ENCODE measurements around the gene SF3A1. TPM values are rescaled to one million over a fixed set of nuclear protein-coding genes. Genes with fewer than 3 reads are reported as not detected.

SF3A1 gene
- total RNA-seq, 1 donor from 2014 or later: 15.5 TPM

DNA sequence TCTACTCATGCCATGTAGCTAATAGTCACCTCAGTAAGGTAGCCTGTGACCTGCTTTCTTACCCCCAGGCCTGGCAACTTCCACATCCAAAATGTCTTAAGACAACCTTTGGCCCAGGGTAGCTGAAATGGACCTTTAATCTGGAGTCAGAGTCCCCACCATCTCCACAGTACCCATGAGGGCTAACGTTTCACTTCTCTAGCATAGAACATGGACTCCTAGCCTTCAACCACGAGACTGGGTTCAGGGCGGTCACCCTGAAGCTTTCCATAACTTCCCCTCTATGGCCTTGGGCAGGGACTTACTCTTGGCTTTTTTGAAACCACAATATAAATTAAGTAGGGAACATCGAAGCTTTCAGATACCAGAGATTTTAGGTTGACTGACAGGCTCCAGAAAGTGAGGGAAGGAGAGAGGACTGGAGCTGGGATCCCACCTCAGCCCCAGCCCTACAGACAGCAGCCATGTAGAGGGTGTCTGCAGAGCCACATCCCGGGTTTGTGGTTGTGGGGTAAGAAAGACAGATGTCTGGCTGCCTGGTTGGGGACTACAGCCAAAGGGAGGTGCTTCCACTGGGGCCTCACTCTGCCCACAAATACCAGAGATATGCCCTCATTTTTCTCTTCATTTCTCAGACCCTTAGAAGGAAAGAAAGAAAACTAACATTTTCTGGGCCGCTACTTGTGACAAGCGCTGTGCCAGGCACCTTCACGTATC is 32.5 kb downstream of the SF3A1 start:
- DNase-seq (ENCODE audit: low read depth in 2 of 2): no peak

- no peak for DNase-seq (ENCODE audit: low read depth in 2 of 2)
Measured at GRCh38 chr22:30323246-30323645, 33.4 kb downstream of the SF3A1 start.

DNA sequence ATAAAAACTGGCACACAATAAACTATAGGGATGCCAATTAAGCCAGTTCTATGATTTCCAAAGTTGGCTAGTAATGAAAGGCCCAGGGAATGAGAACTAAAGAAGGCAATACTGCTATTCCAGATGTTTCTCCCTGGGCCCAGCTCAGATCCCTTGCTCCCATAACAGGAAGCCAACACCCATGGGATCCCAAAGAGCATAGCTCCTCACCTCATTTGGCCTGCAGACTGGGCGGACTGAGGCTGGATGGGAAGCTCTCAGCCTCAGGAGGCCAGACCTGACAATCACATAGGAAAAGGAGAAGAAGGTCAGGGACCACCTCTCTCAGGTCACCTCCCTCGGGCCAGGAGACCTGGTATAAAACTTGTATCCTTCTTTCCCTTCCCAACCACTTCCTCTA is 35.2 kb downstream of the SF3A1 start:
- no peak for DNase-seq (ENCODE audit: low read depth in 2 of 2)

DNA sequence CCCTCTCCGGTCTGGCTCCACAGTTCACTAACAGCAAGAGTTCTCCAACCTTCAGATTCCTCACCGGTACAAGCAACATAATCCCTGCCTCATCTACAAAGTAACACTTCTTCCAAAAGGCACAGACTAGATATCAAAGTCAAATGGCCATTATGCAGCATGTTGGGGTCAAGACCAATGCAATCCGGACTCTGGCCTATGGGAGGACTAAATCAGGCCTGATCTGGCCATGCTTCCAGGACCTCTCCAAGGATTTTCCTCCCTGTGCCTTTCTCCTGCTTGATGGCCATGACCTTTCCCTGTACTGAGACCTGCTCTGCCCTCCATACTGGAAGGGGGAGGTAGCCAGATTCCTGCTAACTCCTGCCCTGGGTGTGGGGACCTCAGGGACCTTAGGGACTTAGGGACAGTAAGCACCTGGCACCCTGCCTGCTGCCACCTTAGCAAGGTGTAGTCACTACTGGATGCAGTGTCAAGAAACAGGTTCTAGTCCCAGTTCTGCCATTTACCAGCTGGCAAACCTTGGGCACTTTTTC is 36.6 kb downstream of the SF3A1 start:
- DNase-seq (ENCODE audit: low read depth in 2 of 2): no peak

DNA sequence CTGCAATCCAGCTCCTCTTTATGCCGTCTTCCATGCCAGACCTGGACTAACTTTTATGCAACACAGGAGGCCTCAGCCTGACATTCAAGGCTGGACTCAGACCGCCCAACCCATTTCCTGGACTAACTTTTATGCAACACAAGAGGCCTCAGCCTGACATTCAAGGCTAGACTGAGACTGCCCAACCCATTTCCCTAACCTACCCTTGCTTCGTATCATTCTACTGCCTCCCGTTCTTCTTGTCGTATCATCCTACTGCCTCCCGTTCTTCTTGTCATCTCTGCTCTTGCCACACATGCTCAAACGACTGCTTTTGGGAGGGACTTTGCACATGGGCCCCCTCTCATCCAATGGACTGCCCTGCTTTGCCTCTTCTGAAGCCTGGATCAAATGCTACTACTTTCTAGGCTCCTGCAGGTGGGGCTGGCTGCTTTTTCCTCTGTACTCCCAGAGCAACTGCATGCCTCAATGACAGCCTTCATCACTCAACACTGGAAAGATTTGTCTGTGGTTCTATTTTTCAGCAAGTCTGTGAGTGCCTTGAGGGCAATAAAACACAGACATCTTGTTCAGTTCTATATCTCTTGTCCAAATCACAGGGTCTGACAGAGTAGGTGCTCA is 37.8 kb downstream of the SF3A1 start:
- DNase-seq (ENCODE audit: low read depth in 2 of 2): peak in 1 of 2 donors; percentile 29

GRCh38 chr22:30317778-30318177 is 38.9 kb downstream of the SF3A1 start:
- DNase-seq (ENCODE audit: low read depth in 2 of 2): no peak

- no peak for DNase-seq (ENCODE audit: low read depth in 2 of 2)
Measured at GRCh38 chr22:30315962-30316576, 40.6 kb downstream of the SF3A1 start.

GRCh38 chr22:30314915-30315314 is 41.8 kb downstream of the SF3A1 start:
- DNase-seq (ENCODE audit: low read depth in 2 of 2): peak in 1 of 2 donors; percentile 73

GRCh38 chr22:30313527-30314363 is 42.9 kb downstream of the SF3A1 start:
- DNase-seq (ENCODE audit: low read depth in 2 of 2): peak in 1 of 2 donors; percentile 26

- DNase-seq (ENCODE audit: low read depth in 2 of 2): peak in 1 of 2 donors; percentile 55
Measured at GRCh38 chr22:30312053-30312452, 44.6 kb downstream of the SF3A1 start.

DNA sequence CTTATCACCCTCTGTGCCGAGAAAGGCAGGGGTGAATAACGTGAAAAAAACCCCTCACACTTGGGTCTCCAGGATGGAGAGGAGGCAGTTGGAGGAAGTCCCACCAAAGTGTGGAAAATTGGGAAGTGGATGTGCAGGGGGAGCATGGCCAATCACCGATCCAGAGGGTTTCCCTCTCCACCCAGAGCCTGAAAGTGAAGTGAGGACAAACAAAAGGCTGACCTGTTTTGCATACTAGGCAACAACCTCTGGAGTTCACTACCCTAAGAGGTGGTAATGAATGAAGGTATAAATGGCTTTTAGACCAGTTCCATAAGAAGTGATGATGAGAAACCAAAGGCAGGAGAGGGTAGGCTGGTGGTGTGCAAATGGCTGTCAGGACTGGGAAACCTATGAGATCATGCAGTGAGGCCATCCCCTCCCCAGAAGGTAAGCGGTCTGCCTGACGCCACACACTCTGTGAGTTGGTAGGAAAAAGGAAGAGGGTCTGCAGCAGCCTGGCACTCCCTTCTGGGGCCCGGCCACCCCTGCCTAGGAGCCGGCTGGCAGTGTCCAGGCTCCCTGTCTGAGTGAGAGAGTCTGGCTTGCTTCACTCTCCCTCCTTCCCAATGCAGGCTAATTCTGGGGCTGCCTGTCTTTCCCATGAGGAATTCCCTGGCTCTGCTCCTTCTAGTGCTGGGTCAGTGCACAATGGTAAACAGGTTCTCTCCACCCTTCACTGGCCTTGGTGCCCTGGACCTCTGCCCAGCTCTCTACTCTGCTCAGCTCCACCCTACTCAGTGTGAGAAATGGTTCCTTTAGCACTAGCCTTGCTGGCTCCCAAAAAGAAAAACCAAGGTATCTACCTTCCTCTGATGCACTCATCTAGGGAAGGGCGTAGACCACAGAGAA is 45.6 kb downstream of the SF3A1 start:
- peak in 1 of 2 donors; percentile 39 for DNase-seq (ENCODE audit: low read depth in 2 of 2)

DNA sequence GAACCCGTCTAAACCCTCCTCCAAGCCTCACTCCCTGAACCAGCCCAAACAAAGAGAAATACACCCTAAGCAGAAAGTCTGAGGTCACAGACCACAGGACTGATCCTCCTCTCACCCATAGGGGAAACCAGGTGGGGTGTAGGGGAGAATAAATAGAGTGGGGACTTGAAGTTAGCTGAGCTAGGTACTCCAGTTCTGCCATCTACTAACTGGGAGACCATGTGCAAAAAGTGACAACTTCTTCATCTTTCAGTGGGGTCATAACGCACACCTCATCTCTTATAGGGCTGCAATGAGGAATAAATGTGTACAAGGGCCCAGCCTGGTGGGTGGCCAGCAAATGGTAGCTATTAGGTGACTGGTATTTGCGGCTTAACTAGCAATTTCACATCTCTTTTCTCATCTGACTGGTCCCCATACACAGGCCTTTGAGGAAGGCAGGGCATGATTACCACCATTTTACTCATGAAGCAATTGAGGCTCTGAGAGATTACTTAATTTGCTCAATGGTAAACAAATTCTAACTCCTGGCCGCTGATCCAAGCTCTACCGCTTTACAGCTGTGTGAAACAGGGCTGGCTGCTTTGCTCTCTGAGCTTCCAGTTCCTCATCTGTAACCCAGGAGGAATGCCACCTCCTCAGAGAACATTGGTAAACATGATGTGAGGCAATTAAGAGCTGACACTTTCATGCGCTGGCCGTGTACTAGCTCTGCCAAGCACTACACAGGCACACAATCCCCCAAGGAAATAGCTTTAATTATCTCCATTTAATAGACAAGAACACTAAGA is 46.5 kb downstream of the SF3A1 start:
- peak in 1 of 2 donors; percentile 36 for DNase-seq (ENCODE audit: low read depth in 2 of 2)

DNA sequence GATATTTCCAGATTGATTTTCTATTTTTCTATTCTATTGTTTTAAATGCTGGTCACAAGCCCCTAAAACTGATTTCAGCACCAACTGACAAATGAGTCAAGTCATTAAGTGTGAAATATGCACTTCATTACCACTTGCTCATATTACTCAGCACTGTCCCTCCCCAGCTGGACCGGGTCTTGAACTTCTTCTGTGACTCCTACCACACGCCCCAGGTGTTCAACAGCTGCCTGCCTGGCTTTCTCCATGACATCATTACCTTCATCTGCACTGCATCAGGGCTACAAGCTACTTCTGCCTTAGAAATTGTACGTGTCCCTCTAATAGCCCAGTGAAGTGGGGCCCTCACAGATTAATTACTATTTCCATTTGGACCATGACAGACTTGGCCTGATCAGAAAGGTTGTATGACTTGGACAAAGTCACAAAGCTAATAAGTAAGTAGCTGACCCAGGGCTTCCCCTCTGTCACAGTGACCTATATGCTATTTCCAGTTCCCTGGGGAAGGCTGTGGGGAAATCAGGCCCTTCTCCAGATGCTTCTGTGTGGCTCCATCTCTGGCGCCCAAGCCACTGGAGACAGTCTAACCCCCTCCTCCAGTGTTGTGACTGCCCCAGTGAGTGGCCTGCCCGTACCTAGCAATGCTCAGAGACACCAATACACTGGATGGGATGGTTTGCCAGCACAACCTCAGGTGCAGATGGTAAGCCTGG is 48.0 kb downstream of the SF3A1 start:
- peak in 1 of 2 donors; percentile 68 for DNase-seq (ENCODE audit: low read depth in 2 of 2)

- DNase-seq (ENCODE audit: low read depth in 2 of 2): no peak
Measured at GRCh38 chr22:30308093-30308492, 48.6 kb downstream of the SF3A1 start.

DNA sequence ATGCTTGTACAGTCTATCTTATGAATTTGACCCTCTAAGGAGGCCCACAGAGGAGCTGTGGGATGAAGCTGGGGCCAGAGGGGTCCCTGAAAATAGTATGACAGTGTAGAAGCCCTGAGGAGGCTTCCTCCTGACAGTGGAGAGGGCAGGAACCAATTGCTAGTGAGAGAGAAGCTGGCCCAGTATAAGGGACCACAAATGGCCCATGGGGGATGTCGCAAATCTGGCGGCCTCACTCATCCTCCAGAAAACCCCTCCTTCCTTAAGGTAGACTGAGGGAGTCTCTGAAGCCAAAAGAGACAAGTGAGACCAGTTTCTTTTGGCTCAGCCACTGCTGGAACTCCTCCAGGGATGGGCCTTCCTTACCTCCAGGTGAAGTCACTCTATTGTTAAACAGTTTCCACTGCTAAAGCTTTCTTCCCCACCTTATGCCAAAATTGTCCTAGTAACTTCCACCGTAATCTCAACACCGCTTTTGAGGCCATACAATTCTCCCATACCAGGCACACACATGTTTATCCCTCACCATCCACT is 49.6 kb downstream of the SF3A1 start:
- no peak for DNase-seq (ENCODE audit: low read depth in 2 of 2)

DNA sequence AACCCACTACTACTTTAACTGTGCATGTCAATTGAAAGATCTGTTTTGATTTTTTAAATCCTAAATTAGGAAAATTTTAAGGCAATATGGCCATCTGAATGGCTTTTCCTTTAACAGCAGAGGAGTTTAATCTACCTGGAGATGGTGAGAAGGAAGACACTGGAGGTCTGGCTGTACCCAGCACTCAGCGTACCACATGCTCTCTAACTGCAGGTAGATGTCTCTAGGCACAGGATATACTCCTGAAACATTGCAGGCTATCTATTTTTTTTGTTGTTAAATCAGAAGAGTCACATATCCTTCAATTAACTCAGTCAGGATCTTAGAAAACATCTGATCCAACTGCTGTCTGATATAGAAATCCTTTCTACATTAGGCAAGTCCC is 50.1 kb downstream of the SF3A1 start:
- no peak for DNase-seq (ENCODE audit: low read depth in 2 of 2)

- peak; percentile 28 to 46 for DNase-seq (ENCODE audit: low read depth in 2 of 2)
Measured at GRCh38 chr22:30305906-30306626, 50.6 kb downstream of the SF3A1 start.

- peak; percentile 34 to 76 for DNase-seq (ENCODE audit: low read depth in 2 of 2)
Measured at GRCh38 chr22:30305519-30305905, 51.2 kb downstream of the SF3A1 start.

Data from lung microvascular endothelial cell (primary cell).